ENCODE measurements around the gene KLF2.

KLF2 gene

GRCh38 chr19:16335226-16335625, 10.6 kb downstream of the KLF2 start:
- Histone ChIP-seq H3K36me3 (ENCODE audit: control insufficient read depth, insufficient read depth, low read length) (no peaks in the 10 kb centered on the region), H3K4me1 (ENCODE audit: control insufficient read depth, insufficient read depth, low read length, poor library complexity, severe bottlenecking) (peaks cover 25% of the 10 kb centered on the region), H3K27me3 (replicated peaks; ENCODE audit: control insufficient read depth, insufficient read depth, low read length, poor library complexity, severe bottlenecking) (no peaks in the 10 kb centered on the region), H3K27ac (ENCODE audit: insufficient read depth, low read length, poor library complexity, severe bottlenecking) (no peak overlapping the region), H3K4me3 (ENCODE audit: insufficient read depth, low read depth, low read length, poor library complexity, severe bottlenecking) (no peak overlapping the region), H3K9me3 (ENCODE audit: control insufficient read depth, low read length) (no peaks in the 10 kb centered on the region)
- no peak for DNase-seq

GRCh38 chr19:16336571-16336970, 11.9 kb downstream of the KLF2 start:
- DNase-seq = no peak
- Histone ChIP-seq H3K27me3 (replicated peaks; ENCODE audit: control insufficient read depth, insufficient read depth, low read length, poor library complexity, severe bottlenecking) (no peaks in the 10 kb centered on the region), H3K27ac (ENCODE audit: insufficient read depth, low read length, poor library complexity, severe bottlenecking) (no peak overlapping the region), H3K9me3 (ENCODE audit: control insufficient read depth, low read length) (no peaks in the 10 kb centered on the region), H3K36me3 (ENCODE audit: control insufficient read depth, insufficient read depth, low read length) (no peaks in the 10 kb centered on the region), H3K4me1 (ENCODE audit: control insufficient read depth, insufficient read depth, low read length, poor library complexity, severe bottlenecking) (peaks cover 27% of the 10 kb centered on the region), H3K4me3 (ENCODE audit: insufficient read depth, low read depth, low read length, poor library complexity, severe bottlenecking) (no peak overlapping the region)

- H3K27ac ChIP-seq (ENCODE audit: insufficient read depth, low read length, poor library complexity, severe bottlenecking) = peak overlapping the region; percentile 51
- no peaks in the 10 kb centered on the region for H3K9me3 ChIP-seq (ENCODE audit: control insufficient read depth, low read length)
- peak overlapping the region; percentile 31 for H3K4me3 ChIP-seq (ENCODE audit: insufficient read depth, low read depth, low read length, poor library complexity, severe bottlenecking)
- peaks cover 39% of the 10 kb centered on the region for H3K4me1 ChIP-seq (ENCODE audit: control insufficient read depth, insufficient read depth, low read length, poor library complexity, severe bottlenecking)
- no peaks in the 10 kb centered on the region for H3K36me3 ChIP-seq (ENCODE audit: control insufficient read depth, insufficient read depth, low read length)
- no peak for DNase-seq
- no peaks in the 10 kb centered on the region for H3K27me3 ChIP-seq (replicated peaks; ENCODE audit: control insufficient read depth, insufficient read depth, low read length, poor library complexity, severe bottlenecking)
These were observed 13.3 kb downstream of the KLF2 start for GRCh38 chr19:16337809-16338469.

GRCh38 chr19:16338470-16339360, 14.1 kb downstream of the KLF2 start:
- DNase-seq = peak in 2 of 3 donors; percentile 27 to 28
- Histone ChIP-seq H3K27me3 (replicated peaks; ENCODE audit: control insufficient read depth, insufficient read depth, low read length, poor library complexity, severe bottlenecking) (no peaks in the 10 kb centered on the region), H3K4me1 (ENCODE audit: control insufficient read depth, insufficient read depth, low read length, poor library complexity, severe bottlenecking) (peaks cover 40% of the 10 kb centered on the region), H3K9me3 (ENCODE audit: control insufficient read depth, low read length) (no peaks in the 10 kb centered on the region), H3K4me3 (ENCODE audit: insufficient read depth, low read depth, low read length, poor library complexity, severe bottlenecking) (peak overlapping the region; percentile 31), H3K27ac (ENCODE audit: insufficient read depth, low read length, poor library complexity, severe bottlenecking) (peak overlapping the region; percentile 51), H3K36me3 (ENCODE audit: control insufficient read depth, insufficient read depth, low read length) (no peaks in the 10 kb centered on the region)

- H3K4me1 ChIP-seq (ENCODE audit: control insufficient read depth, insufficient read depth, low read length, poor library complexity, severe bottlenecking) = peaks cover 40% of the 10 kb centered on the region
These were observed 14.7 kb downstream of the KLF2 start for GRCh38 chr19:16339361-16339725.

GRCh38 chr19:16340092-16340491, 15.5 kb downstream of the KLF2 start:
- Histone ChIP-seq H3K9me3 (ENCODE audit: control insufficient read depth, low read length) (no peaks in the 10 kb centered on the region), H3K4me3 (ENCODE audit: insufficient read depth, low read depth, low read length, poor library complexity, severe bottlenecking) (no peak overlapping the region), H3K27me3 (replicated peaks; ENCODE audit: control insufficient read depth, insufficient read depth, low read length, poor library complexity, severe bottlenecking) (no peaks in the 10 kb centered on the region), H3K27ac (ENCODE audit: insufficient read depth, low read length, poor library complexity, severe bottlenecking) (no peak overlapping the region), H3K36me3 (ENCODE audit: control insufficient read depth, insufficient read depth, low read length) (no peaks in the 10 kb centered on the region), H3K4me1 (ENCODE audit: control insufficient read depth, insufficient read depth, low read length, poor library complexity, severe bottlenecking) (peaks cover 40% of the 10 kb centered on the region)
- no peak for DNase-seq

More at GRCh38 chr19:16339361-16339725, 14.7 kb downstream of the KLF2 start:
- Histone ChIP-seq H3K27ac (ENCODE audit: insufficient read depth, low read length, poor library complexity, severe bottlenecking) (peak overlapping the region; percentile 51), H3K36me3 (ENCODE audit: control insufficient read depth, insufficient read depth, low read length) (no peaks in the 10 kb centered on the region), H3K4me3 (ENCODE audit: insufficient read depth, low read depth, low read length, poor library complexity, severe bottlenecking) (peak overlapping the region; percentile 31), H3K27me3 (replicated peaks; ENCODE audit: control insufficient read depth, insufficient read depth, low read length, poor library complexity, severe bottlenecking) (no peaks in the 10 kb centered on the region), H3K9me3 (ENCODE audit: control insufficient read depth, low read length) (no peaks in the 10 kb centered on the region)
- DNase-seq = no peak

- no peak for DNase-seq
- Histone ChIP-seq H3K27ac (ENCODE audit: insufficient read depth, low read length, poor library complexity, severe bottlenecking) (no peak overlapping the region), H3K4me3 (ENCODE audit: insufficient read depth, low read depth, low read length, poor library complexity, severe bottlenecking) (no peak overlapping the region), H3K9me3 (ENCODE audit: control insufficient read depth, low read length) (no peaks in the 10 kb centered on the region), H3K4me1 (ENCODE audit: control insufficient read depth, insufficient read depth, low read length, poor library complexity, severe bottlenecking) (peaks cover 40% of the 10 kb centered on the region), H3K36me3 (ENCODE audit: control insufficient read depth, insufficient read depth, low read length) (no peaks in the 10 kb centered on the region), H3K27me3 (replicated peaks; ENCODE audit: control insufficient read depth, insufficient read depth, low read length, poor library complexity, severe bottlenecking) (no peaks in the 10 kb centered on the region)
These were observed 16.0 kb downstream of the KLF2 start for GRCh38 chr19:16340654-16341053.

GRCh38 chr19:16342002-16342715, 17.5 kb downstream of the KLF2 start:
- Histone ChIP-seq H3K4me1 (ENCODE audit: control insufficient read depth, insufficient read depth, low read length, poor library complexity, severe bottlenecking) (peaks cover 40% of the 10 kb centered on the region), H3K4me3 (ENCODE audit: insufficient read depth, low read depth, low read length, poor library complexity, severe bottlenecking) (no peak overlapping the region), H3K27ac (ENCODE audit: insufficient read depth, low read length, poor library complexity, severe bottlenecking) (peak overlapping the region; percentile 49), H3K27me3 (replicated peaks; ENCODE audit: control insufficient read depth, insufficient read depth, low read length, poor library complexity, severe bottlenecking) (no peaks in the 10 kb centered on the region), H3K36me3 (ENCODE audit: control insufficient read depth, insufficient read depth, low read length) (no peaks in the 10 kb centered on the region), H3K9me3 (ENCODE audit: control insufficient read depth, low read length) (no peaks in the 10 kb centered on the region)
- no peak for DNase-seq

GRCh38 chr19:16343156-16343555, 18.5 kb downstream of the KLF2 start:
- H3K27me3 ChIP-seq (replicated peaks; ENCODE audit: control insufficient read depth, insufficient read depth, low read length, poor library complexity, severe bottlenecking) = no peaks in the 10 kb centered on the region
- no peak overlapping the region for H3K27ac ChIP-seq (ENCODE audit: insufficient read depth, low read length, poor library complexity, severe bottlenecking)
- no peaks in the 10 kb centered on the region for H3K36me3 ChIP-seq (ENCODE audit: control insufficient read depth, insufficient read depth, low read length)
- no peak overlapping the region for H3K4me3 ChIP-seq (ENCODE audit: insufficient read depth, low read depth, low read length, poor library complexity, severe bottlenecking)
- peaks cover 32% of the 10 kb centered on the region for H3K4me1 ChIP-seq (ENCODE audit: control insufficient read depth, insufficient read depth, low read length, poor library complexity, severe bottlenecking)
- H3K9me3 ChIP-seq (ENCODE audit: control insufficient read depth, low read length) = no peaks in the 10 kb centered on the region
- no peak for DNase-seq
